ENCODE results near the gene SPRYD3. TPM values are rescaled to one million over a fixed set of nuclear protein-coding genes. Genes with fewer than 3 reads are reported as not detected.

SPRYD3 gene
- total RNA-seq, 4 donors from 2014 or later = 10.1 to 27.0 (median 21.9) TPM

DNA sequence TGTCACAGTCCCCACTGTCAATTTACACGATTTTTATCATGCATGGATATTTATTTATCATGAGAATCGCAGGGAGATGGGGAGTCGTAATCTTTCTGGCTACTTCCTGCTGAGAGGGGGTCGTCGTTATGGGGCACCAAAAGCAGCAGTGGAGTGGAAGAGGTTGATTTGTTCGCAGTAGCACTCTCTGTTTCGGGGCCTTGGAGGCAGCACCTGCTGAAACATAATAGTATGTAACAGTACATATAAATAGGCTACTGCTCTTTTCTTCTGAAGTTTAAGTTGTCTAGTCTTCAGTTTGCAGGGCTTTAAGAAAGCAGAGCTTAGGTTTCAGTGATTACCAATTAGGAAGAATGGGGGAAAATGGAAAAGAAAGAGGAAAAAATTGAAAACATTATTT is 27.9 kb upstream of the SPRYD3 start:
- Histone ChIP-seq H3K27me3 (no peaks in the 10 kb centered on the region), H3K4me3 (no peak overlapping the region), H3K4me1 (peaks cover 0 to 9% (median 0%) of the 10 kb centered on the region in 4 donors), H3K27ac (no peak overlapping the region), H3K36me3 (no peaks in the 10 kb centered on the region), H3K9me3 (no peaks in the 10 kb centered on the region)
- intact Hi-C loops (cut with DNase I; ENCODE audit: low total_unique reads) (no loop called here), in situ Hi-C loops (cut with MboI; ENCODE audit: low pct_ligation_motif_present in 1 of 4, low pct_unique_long_range_greater_than_20kb in 1 of 4, low sequenced_read_pairs in 3 of 4) (no loop called here)
- TF ChIP-seq, protein P1, sequence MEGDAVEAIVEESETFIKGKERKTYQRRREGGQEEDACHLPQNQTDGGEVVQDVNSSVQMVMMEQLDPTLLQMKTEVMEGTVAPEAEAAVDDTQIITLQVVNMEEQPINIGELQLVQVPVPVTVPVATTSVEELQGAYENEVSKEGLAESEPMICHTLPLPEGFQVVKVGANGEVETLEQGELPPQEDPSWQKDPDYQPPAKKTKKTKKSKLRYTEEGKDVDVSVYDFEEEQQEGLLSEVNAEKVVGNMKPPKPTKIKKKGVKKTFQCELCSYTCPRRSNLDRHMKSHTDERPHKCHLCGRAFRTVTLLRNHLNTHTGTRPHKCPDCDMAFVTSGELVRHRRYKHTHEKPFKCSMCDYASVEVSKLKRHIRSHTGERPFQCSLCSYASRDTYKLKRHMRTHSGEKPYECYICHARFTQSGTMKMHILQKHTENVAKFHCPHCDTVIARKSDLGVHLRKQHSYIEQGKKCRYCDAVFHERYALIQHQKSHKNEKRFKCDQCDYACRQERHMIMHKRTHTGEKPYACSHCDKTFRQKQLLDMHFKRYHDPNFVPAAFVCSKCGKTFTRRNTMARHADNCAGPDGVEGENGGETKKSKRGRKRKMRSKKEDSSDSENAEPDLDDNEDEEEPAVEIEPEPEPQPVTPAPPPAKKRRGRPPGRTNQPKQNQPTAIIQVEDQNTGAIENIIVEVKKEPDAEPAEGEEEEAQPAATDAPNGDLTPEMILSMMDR (IDR thresholded peaks at IDR 0.05) = no peak
- TF ChIP-seq POLR2A (IDR thresholded peaks at IDR 0.05) = no peak
- no peak for TF ChIP-seq POLR2AphosphoS5 (IDR thresholded peaks at IDR 0.05)
- TF ChIP-seq EP300 (IDR thresholded peaks at IDR 0.05; ENCODE audit: low read depth) = no peak
- 65 to 66% methylated on average over 7 of the region's 7 CpGs for WGBS, 2 donors (ENCODE audit: low coverage in 1 of 2)
- DNase-seq = no peak

DNA sequence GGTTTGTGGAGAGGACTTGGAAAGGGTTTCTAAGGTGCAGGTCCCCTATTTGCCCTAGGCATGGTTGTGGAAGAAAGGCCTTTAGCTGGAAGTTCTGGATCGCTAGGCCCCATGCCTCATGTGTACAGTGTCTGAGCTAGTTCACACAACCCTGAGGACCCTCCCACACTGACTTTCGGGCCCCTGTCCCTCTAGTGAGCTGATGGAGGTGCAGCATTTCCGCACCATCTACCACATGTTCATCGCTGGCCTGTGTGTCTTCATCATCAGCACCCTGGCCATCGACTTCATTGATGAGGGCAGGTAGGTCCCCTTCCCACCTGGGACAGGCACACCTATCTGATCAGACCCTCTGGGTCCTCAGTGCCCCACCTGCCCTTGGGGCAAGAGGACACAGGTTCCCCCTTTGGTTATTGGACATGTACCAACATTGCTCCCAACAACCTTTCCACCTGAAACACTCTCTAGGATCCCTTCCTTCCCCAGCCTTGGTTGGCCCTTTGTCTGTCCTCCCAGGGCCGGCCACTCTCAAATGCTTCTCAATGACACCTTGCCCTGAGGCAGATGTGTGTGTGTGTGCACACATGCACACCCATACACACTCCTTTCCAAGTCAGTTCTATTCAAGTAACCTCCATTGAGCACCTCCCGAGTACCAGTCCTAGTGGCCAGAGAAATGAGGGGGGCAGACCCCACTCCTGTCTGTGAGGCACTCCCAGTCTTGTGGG is 26.7 kb upstream of the SPRYD3 start:
- Histone ChIP-seq H3K27me3 (no peaks in the 10 kb centered on the region), H3K4me3 (no peak overlapping the region), H3K9me3 (no peaks in the 10 kb centered on the region), H3K36me3 (no peaks in the 10 kb centered on the region), H3K4me1 (peaks cover 0 to 9% (median 0%) of the 10 kb centered on the region in 4 donors), H3K27ac (no peak overlapping the region)
- in situ Hi-C loops (cut with MboI; ENCODE audit: low pct_ligation_motif_present in 1 of 4, low pct_unique_long_range_greater_than_20kb in 1 of 4, low sequenced_read_pairs in 3 of 4) = no loop called here
- intact Hi-C loops (cut with DNase I; ENCODE audit: low total_unique reads) = no loop called here
- DNase-seq = no peak
- TF ChIP-seq EP300 (IDR thresholded peaks at IDR 0.05; ENCODE audit: low read depth) = no peak
- no peak for TF ChIP-seq POLR2AphosphoS5 (IDR thresholded peaks at IDR 0.05)
- TF ChIP-seq POLR2A (IDR thresholded peaks at IDR 0.05) = no peak
- TF ChIP-seq, protein P1 (IDR thresholded peaks at IDR 0.05) = no peak
- WGBS, 2 donors (ENCODE audit: low coverage in 1 of 2) = 93% methylated on average over 7 of the region's 7 CpGs; no CpG with 5 or more reads in 1 of the 2 donors

DNA sequence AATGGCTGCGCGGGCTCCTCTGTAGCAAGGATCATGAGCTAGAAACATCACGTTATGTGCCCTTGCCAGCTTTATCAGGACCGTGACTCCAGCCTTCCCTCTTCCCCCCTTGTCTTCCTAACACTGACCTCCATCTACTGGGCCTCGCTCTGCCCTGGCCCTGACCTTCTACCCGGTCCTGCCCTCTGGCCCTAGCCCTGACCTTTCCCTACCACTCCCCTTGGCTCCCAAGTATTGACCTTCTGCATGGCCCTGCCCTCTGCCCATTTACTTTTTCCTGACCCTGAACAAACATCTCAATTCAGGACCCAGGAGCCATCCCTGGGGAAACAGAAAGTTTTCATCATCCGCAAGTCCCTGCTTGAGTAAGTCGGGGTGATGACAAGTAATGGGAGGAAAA is 26.1 kb upstream of the SPRYD3 start:
- H3K27me3 ChIP-seq = no peaks in the 10 kb centered on the region
- TF ChIP-seq POLR2AphosphoS5 (IDR thresholded peaks at IDR 0.05) (no peak), POLR2A (IDR thresholded peaks at IDR 0.05) (no peak), EP300 (IDR thresholded peaks at IDR 0.05; ENCODE audit: low read depth) (no peak)
- TF ChIP-seq, protein P1 (IDR thresholded peaks at IDR 0.05) = no peak
- DNase-seq = no peak
- no peak overlapping the region for H3K4me3 ChIP-seq
- peaks cover 0 to 9% (median 0%) of the 10 kb centered on the region in 4 donors for H3K4me1 ChIP-seq
- WGBS, 2 donors (ENCODE audit: low coverage in 1 of 2) = 92 to 100% methylated on average over 2 to 8 of the region's 8 CpGs
- in situ Hi-C loops (cut with MboI; ENCODE audit: low pct_ligation_motif_present in 1 of 4, low pct_unique_long_range_greater_than_20kb in 1 of 4, low sequenced_read_pairs in 3 of 4) = no loop called here
- H3K9me3 ChIP-seq = no peaks in the 10 kb centered on the region
- H3K36me3 ChIP-seq = no peaks in the 10 kb centered on the region
- no peak overlapping the region for H3K27ac ChIP-seq
- intact Hi-C loops (cut with DNase I; ENCODE audit: low total_unique reads) = no loop called here

DNA sequence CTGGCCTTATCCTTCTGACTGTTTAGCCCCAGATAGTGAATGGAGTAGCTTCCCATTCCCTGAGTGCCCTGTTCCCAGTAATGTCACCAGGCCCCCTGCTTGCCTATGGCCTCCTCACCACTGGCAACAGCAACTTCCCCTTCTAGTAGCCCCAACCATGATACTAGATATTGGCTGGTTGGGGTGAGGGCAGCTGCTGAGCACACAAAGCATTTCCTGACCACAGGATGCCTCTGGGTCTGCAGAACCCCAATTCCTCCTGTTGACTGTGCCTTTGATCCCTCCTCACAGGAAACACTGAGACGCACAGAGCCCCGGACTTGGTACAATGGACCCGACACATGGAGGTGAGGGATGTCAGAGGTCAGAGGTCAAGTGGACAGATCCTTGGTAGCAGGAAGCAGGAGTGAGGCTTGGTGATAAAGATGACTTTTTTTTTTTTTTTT is 24.7 kb upstream of the SPRYD3 start:
- no peak overlapping the region for H3K27ac ChIP-seq
- no peaks in the 10 kb centered on the region for H3K27me3 ChIP-seq
- H3K36me3 ChIP-seq = no peaks in the 10 kb centered on the region
- 60 to 80% methylated on average over 1 to 3 of the region's 3 CpGs for WGBS, 2 donors (ENCODE audit: low coverage in 1 of 2)
- peak; percentile 18 for DNase-seq
- in situ Hi-C loops (cut with MboI; ENCODE audit: low pct_ligation_motif_present in 1 of 4, low pct_unique_long_range_greater_than_20kb in 1 of 4, low sequenced_read_pairs in 3 of 4) = no loop called here
- peaks cover 3 to 15% (median 5%) of the 10 kb centered on the region in 4 donors for H3K4me1 ChIP-seq
- intact Hi-C loops (cut with DNase I; ENCODE audit: low total_unique reads) = no loop called here
- H3K9me3 ChIP-seq = no peaks in the 10 kb centered on the region
- no peak overlapping the region for H3K4me3 ChIP-seq
- TF ChIP-seq POLR2AphosphoS5 (IDR thresholded peaks at IDR 0.05) (no peak), POLR2A (IDR thresholded peaks at IDR 0.05) (no peak), EP300 (IDR thresholded peaks at IDR 0.05; ENCODE audit: low read depth) (no peak)
- TF ChIP-seq, protein P1 (IDR thresholded peaks at IDR 0.05) = no peak

All from transverse colon (tissue), 4 donors.